MV-4-11 (cell line): Measurements from ENCODE around the gene EEF1A2.

ENCODE experiments used
- DNase-seq: peaks from one replicate; lab custom pipeline; 2025; lab: John Stamatoyannopoulos, UW

EEF1A2 gene

GRCh38 chr20:63452341-63452740, 46.5 kb downstream of the EEF1A2 start:
- DNase-seq, result no peak

DNA sequence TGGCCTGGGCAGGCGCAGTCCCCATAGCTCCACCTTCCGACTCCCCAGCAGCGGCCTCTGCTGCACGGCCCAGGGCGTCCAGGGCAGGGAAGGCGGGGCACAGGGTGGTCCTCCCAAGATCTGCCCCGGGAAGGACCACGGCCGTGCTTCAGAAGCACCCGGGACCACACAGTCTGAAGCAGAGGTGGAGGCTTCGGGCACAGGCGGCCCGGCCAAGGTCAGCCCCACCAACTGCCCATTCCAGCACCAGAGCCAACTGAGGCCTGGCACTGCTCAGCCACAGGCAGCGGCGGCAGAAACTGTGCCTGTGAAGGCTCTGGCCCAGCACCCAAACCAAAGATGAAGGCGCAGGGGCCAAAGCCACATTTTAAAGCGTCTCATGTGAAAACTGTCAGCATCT, 47.1 kb downstream of the EEF1A2 start:
- DNase-seq, result no peak

DNA sequence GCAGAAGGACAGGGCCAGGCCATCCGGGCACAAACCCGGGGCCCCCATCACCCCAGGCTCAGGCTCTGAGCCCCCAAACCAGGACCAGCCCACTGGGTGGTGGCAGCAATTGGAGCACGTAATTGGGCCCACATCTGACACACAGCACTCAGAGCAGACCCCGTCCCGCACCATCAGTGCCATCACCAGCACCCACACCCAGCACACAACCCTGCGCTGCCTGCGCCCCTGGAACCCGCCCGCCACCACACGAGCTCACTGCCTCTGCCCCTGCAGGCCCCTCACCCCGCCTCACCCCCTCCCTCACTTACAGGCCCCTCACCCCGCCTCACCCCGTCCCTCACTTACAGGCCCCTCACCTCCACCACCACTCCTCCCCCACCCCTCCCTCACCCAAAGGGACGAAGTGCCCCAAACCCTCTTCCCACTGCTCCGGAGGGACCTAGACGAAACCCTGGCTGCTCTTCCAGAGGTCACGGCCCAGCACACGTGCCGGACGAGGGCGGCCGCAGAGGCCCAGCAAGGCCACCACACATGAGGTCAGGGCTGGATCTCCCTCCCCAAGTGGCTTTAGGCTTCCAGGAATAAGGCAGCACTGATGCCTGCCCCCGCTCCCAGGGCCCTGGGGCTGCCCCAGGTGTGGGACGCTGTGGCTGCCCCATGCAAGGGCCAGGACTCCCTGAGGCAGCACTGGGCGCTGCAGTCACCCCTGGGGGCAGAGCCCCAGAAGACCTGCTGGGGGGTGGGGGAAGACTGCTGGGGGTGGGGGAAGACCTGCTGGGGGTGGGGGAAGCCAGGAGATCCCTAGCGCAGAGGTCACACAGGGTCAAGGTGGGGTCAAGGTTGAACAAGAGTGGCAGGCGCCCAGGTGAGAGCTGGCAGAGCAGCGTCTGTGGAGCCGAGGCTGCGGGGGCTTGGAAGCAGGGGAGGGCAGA, 48.8 kb downstream of the EEF1A2 start:
- DNase-seq, result no peak

GRCh38 chr20:63449025-63449424, 49.9 kb downstream of the EEF1A2 start:
- no peak for DNase-seq

GRCh38 chr20:63448031-63448430, 50.9 kb downstream of the EEF1A2 start:
- no peak for DNase-seq

DNA sequence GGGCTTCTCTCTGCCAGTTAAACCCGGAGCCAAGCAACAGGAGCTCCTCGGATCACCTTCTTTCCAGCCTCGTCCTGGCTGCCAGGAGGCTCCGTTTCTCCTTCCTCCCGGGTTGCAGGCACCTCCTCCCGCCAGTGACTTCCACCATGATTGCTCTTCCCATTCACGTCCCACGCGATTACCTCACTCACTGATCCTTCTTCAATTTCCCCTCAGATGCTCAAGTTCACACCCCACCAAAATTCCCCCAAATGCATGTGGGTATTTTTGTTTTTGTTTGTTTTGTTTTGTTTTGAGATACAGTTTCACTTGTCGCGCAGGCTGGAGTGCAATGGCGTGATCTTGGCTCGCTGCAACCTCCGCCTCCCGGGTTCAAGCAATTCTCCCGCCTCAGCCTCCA, 51.6 kb downstream of the EEF1A2 start:
- DNase-seq, result no peak

- no peak for DNase-seq
Observed at GRCh38 chr20:63446216-63447024, 52.5 kb downstream of the EEF1A2 start.

DNA sequence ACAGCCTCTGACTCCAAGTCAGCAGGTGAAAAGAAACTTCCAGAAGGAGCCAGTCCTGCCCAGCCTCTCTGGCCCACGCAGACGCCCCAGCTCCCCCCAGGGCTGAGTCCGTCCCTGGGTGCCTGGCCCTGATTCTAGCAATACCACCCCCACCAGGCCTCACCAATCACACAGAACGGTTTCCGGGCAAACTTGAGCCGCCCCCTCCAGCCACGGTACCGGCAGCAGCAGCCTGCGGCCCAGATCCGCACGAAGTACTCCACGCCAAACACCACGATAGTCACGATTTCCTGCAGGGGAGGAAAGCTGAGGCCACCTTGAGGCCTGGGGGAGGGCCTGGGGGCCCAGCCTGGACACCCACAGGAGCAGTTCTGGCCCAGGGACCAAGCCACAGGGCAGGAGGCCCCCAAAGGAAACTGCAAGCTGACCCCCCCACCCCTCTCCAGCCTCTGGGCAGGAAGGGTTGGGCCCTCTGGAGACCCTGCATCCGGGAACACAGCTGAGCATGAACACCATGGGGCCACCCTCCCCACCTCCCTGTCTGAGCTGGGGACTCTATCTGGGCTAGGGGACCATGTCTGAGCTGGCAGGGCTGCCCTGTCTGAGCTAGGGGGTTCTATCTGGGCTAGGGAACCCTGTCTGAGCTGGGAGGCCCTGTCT, 53.7 kb downstream of the EEF1A2 start:
- DNase-seq, result no peak

GRCh38 chr20:63444548-63444947, 54.3 kb downstream of the EEF1A2 start:
- DNase-seq, result no peak

GRCh38 chr20:63443606-63444395, 55.1 kb downstream of the EEF1A2 start:
- DNase-seq, result no peak

- peak; percentile 13 for DNase-seq
Observed at GRCh38 chr20:63442100-63442493, 56.8 kb downstream of the EEF1A2 start.

DNA sequence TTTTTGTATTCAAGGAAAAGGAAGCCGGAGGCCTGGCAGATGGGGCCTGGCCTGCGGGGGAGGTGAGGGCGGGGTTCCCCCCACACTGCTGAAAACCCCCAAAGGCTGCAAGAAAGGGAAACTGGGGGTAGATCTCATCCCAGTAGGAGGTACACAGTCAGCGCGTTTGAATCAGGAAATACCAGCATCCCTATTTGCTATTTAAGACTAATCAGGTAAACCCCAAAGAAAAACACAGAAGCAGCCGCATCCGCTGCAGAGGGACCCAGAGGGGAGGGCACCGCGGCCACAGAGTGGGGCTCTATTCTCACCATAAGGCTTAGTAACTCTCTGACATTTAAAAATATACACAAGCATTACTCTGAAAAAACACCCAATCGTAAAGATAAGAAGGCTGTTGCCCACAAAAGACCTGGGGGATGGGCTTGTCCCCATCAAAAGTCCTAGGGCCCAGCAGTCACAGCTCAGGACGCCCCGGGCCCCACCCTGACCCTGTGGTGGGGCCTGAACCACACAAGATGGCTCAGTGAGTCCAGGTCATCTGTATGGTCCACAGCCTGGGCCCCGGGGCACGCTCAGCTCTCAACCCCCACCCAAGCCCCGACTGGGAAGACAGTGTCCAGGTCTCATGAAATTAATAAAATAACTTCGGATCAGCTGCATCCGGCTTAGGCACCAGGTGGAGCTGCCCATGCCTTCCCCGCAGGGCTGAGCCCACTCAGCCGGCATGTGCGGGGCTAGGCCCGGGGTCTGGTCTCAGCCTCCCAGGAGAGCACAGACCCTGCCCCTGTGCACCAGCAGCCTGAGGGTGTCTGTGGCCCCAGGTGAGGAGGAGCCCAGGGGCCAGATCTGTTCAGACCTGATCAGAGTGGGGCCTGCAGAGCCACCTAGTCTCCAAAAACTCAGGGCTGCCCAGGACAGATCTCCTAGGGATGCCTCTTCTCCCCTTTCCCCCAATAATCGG, 57.5 kb downstream of the EEF1A2 start:
- DNase-seq, result no peak

DNA sequence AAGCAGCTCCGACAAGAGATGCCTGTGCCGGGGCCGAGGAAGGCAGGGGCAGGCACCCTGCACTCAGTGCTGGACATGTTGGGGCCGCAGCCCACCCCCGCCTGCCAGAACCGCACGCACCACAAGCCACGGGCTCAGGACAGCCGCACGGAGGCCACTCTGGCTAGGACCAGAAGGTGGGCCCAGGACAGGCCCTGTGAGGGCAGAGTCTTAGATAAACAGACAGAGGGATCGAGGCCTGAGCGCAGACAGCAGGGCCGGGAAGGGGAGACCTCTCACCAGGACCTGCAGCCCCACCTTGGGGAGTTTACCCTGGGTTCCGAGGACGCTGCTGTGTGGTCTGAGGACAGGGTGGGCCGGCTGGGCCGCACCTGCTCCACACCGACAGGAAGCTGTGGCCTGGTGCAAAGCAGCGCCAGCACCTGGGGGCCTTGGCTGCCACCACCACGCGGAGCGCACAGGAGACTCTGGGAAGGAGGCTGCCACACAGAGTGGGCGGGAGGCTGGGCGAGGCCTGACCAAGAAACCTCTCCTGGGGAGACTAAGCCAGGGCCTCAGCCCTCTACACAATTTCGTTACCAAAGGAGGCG, 58.4 kb downstream of the EEF1A2 start:
- no peak for DNase-seq

DNA sequence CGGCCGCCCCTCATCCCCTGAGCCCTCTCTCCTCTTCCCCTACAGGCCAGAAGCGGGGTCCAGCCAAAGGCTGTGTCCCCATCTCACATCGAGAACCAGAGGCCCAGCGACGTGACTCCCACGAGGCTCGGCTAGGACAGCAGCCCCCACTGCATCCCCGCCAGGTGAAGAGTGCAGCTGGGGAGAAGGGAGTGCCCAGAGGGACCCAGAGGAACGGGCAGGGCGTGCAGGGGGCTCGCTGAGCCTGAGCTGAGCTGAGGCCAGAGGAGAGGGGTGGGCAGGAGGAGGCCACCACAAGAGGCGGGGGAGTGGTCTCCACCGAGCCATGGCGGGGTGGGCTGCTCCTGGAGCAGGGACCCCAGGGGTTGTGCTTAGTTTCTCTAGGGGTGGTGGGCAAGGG, 59.0 kb downstream of the EEF1A2 start:
- no peak for DNase-seq

GRCh38 chr20:63438121-63438520, 60.8 kb downstream of the EEF1A2 start:
- DNase-seq, result no peak
